ENCODE measurements around the gene NT5DC4. TPM values are rescaled to one million over a fixed set of nuclear protein-coding genes. Genes with fewer than 3 reads are reported as not detected.

Gene NT5DC4
- total RNA-seq, 1 experiment from 2014 or later = not detected

- DNase-seq (ENCODE audit: low spot score) = no peak
- Histone ChIP-seq H3K36me3 (ENCODE audit: insufficient read depth, low read length, poor library complexity, severe bottlenecking) (peaks cover 86% of the 10 kb centered on the region), H3K9me3 (ENCODE audit: low read depth, low read length, poor library complexity, severe bottlenecking) (no peaks in the 10 kb centered on the region), H3K4me3 (ENCODE audit: low read depth, low read length, poor library complexity, severe bottlenecking) (no peak overlapping the region), H3K4me1 (ENCODE audit: insufficient read depth, low read length, poor library complexity, severe bottlenecking) (no peaks in the 10 kb centered on the region), H3K27ac (ENCODE audit: low read depth, low read length, poor library complexity, severe bottlenecking) (no peak overlapping the region), H3K27me3 (replicated peaks; ENCODE audit: insufficient read depth, low read depth, low read length, poor library complexity) (no peaks in the 10 kb centered on the region)
- TF ChIP-seq EZH2 (IDR thresholded peaks at IDR 0.05; ENCODE audit: borderline replicate concordance, low read depth, low read length, poor library complexity, severe bottlenecking) = no peak
- TF ChIP-seq, protein P1, sequence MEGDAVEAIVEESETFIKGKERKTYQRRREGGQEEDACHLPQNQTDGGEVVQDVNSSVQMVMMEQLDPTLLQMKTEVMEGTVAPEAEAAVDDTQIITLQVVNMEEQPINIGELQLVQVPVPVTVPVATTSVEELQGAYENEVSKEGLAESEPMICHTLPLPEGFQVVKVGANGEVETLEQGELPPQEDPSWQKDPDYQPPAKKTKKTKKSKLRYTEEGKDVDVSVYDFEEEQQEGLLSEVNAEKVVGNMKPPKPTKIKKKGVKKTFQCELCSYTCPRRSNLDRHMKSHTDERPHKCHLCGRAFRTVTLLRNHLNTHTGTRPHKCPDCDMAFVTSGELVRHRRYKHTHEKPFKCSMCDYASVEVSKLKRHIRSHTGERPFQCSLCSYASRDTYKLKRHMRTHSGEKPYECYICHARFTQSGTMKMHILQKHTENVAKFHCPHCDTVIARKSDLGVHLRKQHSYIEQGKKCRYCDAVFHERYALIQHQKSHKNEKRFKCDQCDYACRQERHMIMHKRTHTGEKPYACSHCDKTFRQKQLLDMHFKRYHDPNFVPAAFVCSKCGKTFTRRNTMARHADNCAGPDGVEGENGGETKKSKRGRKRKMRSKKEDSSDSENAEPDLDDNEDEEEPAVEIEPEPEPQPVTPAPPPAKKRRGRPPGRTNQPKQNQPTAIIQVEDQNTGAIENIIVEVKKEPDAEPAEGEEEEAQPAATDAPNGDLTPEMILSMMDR (conservative IDR thresholded peaks at IDR 0.05; ENCODE audit: low read depth, low read length) = no peak
- CTCF ChIA-PET = interaction anchor here (2.5 to 3.7 kb wide), 2 partner anchors 192 to 208 kb away, joined by 9 to 39 read pairs; no protein-coding TSS in a partner anchor
- intact Hi-C loops (cut with micrococcal nuclease; ENCODE audit: unreplicated experiment) = no loop called here
- BruUV-seq (replicated peaks) = no TSS peak
- POLR2A ChIA-PET (ENCODE audit: low non-redundant PET) = no interaction called here
Observed at GRCh38 chr2:112750560-112750843, 29.7 kb downstream of the NT5DC4 start.

DNA sequence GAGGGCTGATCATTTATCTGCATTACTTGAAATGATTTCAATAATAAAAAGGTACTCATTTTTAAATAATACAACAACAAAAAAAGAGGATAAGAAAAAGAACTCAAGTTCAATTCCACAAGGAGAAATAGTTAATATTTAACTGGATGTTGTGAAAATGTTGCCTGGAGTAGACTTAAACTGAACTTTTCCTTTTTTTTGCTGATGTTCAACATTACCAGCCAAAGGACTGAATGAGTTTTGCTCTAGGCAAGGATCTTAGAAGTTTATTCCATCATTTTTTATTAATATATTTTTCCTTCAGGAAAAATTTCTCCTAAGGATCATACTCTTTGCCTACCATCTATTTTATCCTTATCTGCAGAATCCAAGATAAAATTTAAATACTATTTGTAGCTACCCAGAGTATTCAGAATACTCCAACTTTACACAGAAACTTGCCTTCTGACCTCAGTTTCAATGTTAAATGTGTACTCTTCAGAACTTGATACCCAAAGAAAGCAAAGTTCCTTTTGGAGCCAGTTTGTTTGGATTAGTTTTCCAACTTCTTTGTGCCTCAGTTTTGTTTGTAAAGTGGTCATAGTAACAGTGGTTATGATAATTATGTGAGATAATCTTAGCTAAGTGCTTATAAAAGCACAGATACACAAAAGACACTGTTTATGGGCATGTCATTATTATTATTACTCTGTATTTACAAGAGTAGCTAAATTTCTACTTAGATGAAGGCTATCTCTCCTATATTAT is 30.8 kb downstream of the NT5DC4 start:
- Histone ChIP-seq H3K4me1 (ENCODE audit: insufficient read depth, low read length, poor library complexity, severe bottlenecking) (no peaks in the 10 kb centered on the region), H3K9me3 (ENCODE audit: low read depth, low read length, poor library complexity, severe bottlenecking) (no peaks in the 10 kb centered on the region), H3K27me3 (replicated peaks; ENCODE audit: insufficient read depth, low read depth, low read length, poor library complexity) (no peaks in the 10 kb centered on the region), H3K4me3 (ENCODE audit: low read depth, low read length, poor library complexity, severe bottlenecking) (no peak overlapping the region), H3K27ac (ENCODE audit: low read depth, low read length, poor library complexity, severe bottlenecking) (no peak overlapping the region), H3K36me3 (ENCODE audit: insufficient read depth, low read length, poor library complexity, severe bottlenecking) (peaks cover 87% of the 10 kb centered on the region)
- no TSS peak for BruUV-seq (replicated peaks)
- ChIA-PET CTCF (interaction anchor here (1.3 to 3.7 kb wide), 2 partner anchors 190 to 191 kb away, joined by 7 to 39 read pairs; no protein-coding TSS in a partner anchor), POLR2A (ENCODE audit: low non-redundant PET) (no interaction called here)
- no peak for DNase-seq (ENCODE audit: low spot score)
- TF ChIP-seq EZH2 (IDR thresholded peaks at IDR 0.05; ENCODE audit: borderline replicate concordance, low read depth, low read length, poor library complexity, severe bottlenecking) = no peak
- TF ChIP-seq, protein P1 (conservative IDR thresholded peaks at IDR 0.05; ENCODE audit: low read depth, low read length) = no peak
- intact Hi-C loops (cut with micrococcal nuclease; ENCODE audit: unreplicated experiment) = no loop called here

- Histone ChIP-seq H3K36me3 (ENCODE audit: insufficient read depth, low read length, poor library complexity, severe bottlenecking) (peaks cover 90% of the 10 kb centered on the region), H3K9me3 (ENCODE audit: low read depth, low read length, poor library complexity, severe bottlenecking) (no peaks in the 10 kb centered on the region), H3K4me3 (ENCODE audit: low read depth, low read length, poor library complexity, severe bottlenecking) (no peak overlapping the region), H3K4me1 (ENCODE audit: insufficient read depth, low read length, poor library complexity, severe bottlenecking) (no peaks in the 10 kb centered on the region), H3K27ac (ENCODE audit: low read depth, low read length, poor library complexity, severe bottlenecking) (no peak overlapping the region), H3K27me3 (replicated peaks; ENCODE audit: insufficient read depth, low read depth, low read length, poor library complexity) (no peaks in the 10 kb centered on the region)
- ChIA-PET POLR2A (ENCODE audit: low non-redundant PET) (no interaction called here), CTCF (interaction anchor here (1.3 kb wide), 1 partner anchor 189 kb away, joined by 7 read pairs; no protein-coding TSS in a partner anchor)
- intact Hi-C loops (cut with micrococcal nuclease; ENCODE audit: unreplicated experiment) = loop anchor here (1.0 kb wide), 1 partner anchor 133 kb away; no protein-coding TSS in a partner anchor
- no peak for DNase-seq (ENCODE audit: low spot score)
- no peak for TF ChIP-seq EZH2 (IDR thresholded peaks at IDR 0.05; ENCODE audit: borderline replicate concordance, low read depth, low read length, poor library complexity, severe bottlenecking)
- BruUV-seq (replicated peaks) = no TSS peak
Observed at GRCh38 chr2:112752667-112753066, 31.8 kb downstream of the NT5DC4 start.

DNA sequence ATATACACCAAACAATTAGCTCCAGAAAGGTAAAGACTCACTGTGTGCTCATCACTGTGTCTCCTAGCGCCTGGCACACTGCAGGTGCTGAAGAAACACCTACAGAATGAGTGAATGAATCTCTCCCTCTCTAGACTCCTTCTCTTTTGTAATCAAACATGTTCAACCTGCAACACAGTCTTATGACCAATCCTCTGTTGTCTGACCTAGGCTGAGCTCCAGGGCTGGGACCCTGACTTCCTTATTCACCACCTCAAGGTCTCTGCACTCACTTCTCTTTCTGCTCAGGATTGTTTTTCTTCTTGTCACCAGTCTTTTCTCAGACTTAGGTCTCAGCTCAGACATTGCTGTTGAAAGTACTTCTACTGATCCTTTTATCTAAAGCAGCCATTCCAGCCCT is 33.7 kb downstream of the NT5DC4 start:
- no peaks in the 10 kb centered on the region for H3K9me3 ChIP-seq (ENCODE audit: low read depth, low read length, poor library complexity, severe bottlenecking)
- no peaks in the 10 kb centered on the region for H3K27me3 ChIP-seq (replicated peaks; ENCODE audit: insufficient read depth, low read depth, low read length, poor library complexity)
- peaks cover 99% of the 10 kb centered on the region for H3K36me3 ChIP-seq (ENCODE audit: insufficient read depth, low read length, poor library complexity, severe bottlenecking)
- TF ChIP-seq, protein P1 (conservative IDR thresholded peaks at IDR 0.05; ENCODE audit: low read depth, low read length) = no peak
- H3K4me3 ChIP-seq (ENCODE audit: low read depth, low read length, poor library complexity, severe bottlenecking) = no peak overlapping the region
- ChIA-PET POLR2A (ENCODE audit: low non-redundant PET) (no interaction called here), CTCF (no interaction called here)
- BruUV-seq (replicated peaks) = no TSS peak
- H3K27ac ChIP-seq (ENCODE audit: low read depth, low read length, poor library complexity, severe bottlenecking) = no peak overlapping the region
- no peaks in the 10 kb centered on the region for H3K4me1 ChIP-seq (ENCODE audit: insufficient read depth, low read length, poor library complexity, severe bottlenecking)
- intact Hi-C loops (cut with micrococcal nuclease; ENCODE audit: unreplicated experiment) = no loop called here
- DNase-seq (ENCODE audit: low spot score) = no peak
